GM21619 (cell line): ENCODE results near the gene ZBTB18.

Source experiments
- ATAC-seq: cut with Tn5 transposase; IDR thresholded peaks from one replicate; pipeline ENCODE4 v1.9.1; 2021; ENCODE audit not compliant: unreplicated experiment

ZBTB18 gene

GRCh38 chr1:244087611-244088010, 36.5 kb downstream of the ZBTB18 start:
- no peak for ATAC-seq

GRCh38 chr1:244088161-244088560, 37.1 kb downstream of the ZBTB18 start:
- ATAC-seq, result no peak

GRCh38 chr1:244089561-244089960, 38.5 kb downstream of the ZBTB18 start:
- ATAC-seq, result no peak

GRCh38 chr1:244090645-244091044, 39.6 kb downstream of the ZBTB18 start:
- ATAC-seq, result no peak

GRCh38 chr1:244092293-244092963, 41.3 kb downstream of the ZBTB18 start:
- ATAC-seq, result no peak

GRCh38 chr1:244092964-244093638, 42.0 kb downstream of the ZBTB18 start:
- ATAC-seq, result no peak

- ATAC-seq, result no peak
These were observed 43.9 kb downstream of the ZBTB18 start for GRCh38 chr1:244094880-244095528.

- no peak for ATAC-seq
These were observed 44.4 kb downstream of the ZBTB18 start for GRCh38 chr1:244095529-244095911.

- ATAC-seq, result no peak
These were observed 45.1 kb downstream of the ZBTB18 start for GRCh38 chr1:244096066-244096610.

- no peak for ATAC-seq
These were observed 45.6 kb downstream of the ZBTB18 start for GRCh38 chr1:244096691-244097090.

- ATAC-seq, result no peak
These were observed 46.7 kb downstream of the ZBTB18 start for GRCh38 chr1:244097523-244098405.

GRCh38 chr1:244099258-244099930, 48.3 kb downstream of the ZBTB18 start:
- ATAC-seq, result no peak

- no peak for ATAC-seq
These were observed 49.2 kb downstream of the ZBTB18 start for GRCh38 chr1:244100276-244100675.

- ATAC-seq, result no peak
These were observed 49.8 kb downstream of the ZBTB18 start for GRCh38 chr1:244100704-244101453.

GRCh38 chr1:244102046-244102445, 51.0 kb downstream of the ZBTB18 start:
- ATAC-seq, result no peak

- no peak for ATAC-seq
These were observed 51.4 kb downstream of the ZBTB18 start for GRCh38 chr1:244102468-244102867.

- no peak for ATAC-seq
These were observed 53.4 kb downstream of the ZBTB18 start for GRCh38 chr1:244104309-244105060.

GRCh38 chr1:244106176-244106575, 55.1 kb downstream of the ZBTB18 start:
- ATAC-seq, result no peak
